ENCODE results near the gene NDEL1.

DNA sequence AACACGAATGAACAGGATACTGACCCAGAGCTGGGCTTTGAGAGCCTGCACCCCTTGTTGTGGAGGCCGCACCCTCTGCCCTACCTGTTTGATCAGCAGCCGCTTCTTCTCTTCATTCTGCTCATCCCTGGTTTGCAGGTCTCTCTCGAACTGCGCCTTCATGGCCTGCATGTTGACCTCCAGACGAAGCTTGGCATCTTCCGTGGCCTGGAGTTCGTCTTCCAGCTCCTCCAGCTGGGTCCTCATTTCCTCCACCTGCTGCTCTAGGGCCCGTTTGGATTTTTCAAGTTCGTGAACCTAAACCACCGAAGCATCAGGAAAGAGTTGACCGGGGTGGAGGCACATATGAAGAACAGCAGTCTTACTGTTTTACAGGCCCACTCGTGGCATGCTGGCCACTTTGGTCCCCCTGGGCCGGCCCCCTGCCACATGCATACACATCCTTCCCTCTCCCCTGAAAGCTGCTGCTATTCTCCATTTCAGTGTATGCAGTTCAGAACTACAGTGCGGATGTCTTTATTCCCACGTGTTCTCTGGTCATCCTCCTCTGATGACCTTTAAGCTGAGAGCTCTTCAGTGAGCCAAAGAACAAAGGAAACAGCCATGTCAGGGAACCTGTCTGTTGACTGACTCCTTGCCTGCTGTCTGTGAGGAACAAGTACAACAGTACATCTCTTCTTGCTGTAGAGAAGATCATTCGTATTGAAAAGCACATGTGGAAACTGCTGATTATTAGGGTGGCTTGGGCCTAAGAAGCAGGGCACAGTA is 54.8 kb downstream of the NDEL1 start:
- TF ChIP-seq, protein P1, sequence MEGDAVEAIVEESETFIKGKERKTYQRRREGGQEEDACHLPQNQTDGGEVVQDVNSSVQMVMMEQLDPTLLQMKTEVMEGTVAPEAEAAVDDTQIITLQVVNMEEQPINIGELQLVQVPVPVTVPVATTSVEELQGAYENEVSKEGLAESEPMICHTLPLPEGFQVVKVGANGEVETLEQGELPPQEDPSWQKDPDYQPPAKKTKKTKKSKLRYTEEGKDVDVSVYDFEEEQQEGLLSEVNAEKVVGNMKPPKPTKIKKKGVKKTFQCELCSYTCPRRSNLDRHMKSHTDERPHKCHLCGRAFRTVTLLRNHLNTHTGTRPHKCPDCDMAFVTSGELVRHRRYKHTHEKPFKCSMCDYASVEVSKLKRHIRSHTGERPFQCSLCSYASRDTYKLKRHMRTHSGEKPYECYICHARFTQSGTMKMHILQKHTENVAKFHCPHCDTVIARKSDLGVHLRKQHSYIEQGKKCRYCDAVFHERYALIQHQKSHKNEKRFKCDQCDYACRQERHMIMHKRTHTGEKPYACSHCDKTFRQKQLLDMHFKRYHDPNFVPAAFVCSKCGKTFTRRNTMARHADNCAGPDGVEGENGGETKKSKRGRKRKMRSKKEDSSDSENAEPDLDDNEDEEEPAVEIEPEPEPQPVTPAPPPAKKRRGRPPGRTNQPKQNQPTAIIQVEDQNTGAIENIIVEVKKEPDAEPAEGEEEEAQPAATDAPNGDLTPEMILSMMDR (tag by site-specific recombination; IDR thresholded peaks at IDR 0.05), result no peak
- no peak for TF ChIP-seq ZNF76 (tag by site-specific recombination; IDR thresholded peaks at IDR 0.05; ENCODE audit: borderline replicate concordance, low read depth)
- no peak for TF ChIP-seq MEIS1 (CRISPR knock-in tag; IDR thresholded peaks at IDR 0.05; ENCODE audit: borderline replicate concordance)
- no peak for TF ChIP-seq ZBTB17 (tag by site-specific recombination; IDR thresholded peaks at IDR 0.05)
- no peak for TF ChIP-seq ZBTB49 (tag by site-specific recombination; IDR thresholded peaks at IDR 0.05; ENCODE audit: low read depth)

Measured in HEK293 (cell line).